Kidney capillary endothelial cell (primary cell): ENCODE data around the gene PGAP6.
"Not testable (repeated sequence)": the region's sequence is repeated elsewhere in the genome, so short reads cannot be mapped to it uniquely, and the experiment has no call there.

Source experiments
- DNase-seq: peaks from one replicate; pipeline ENCODE4 v3.0.0-alpha.2; 2018; ENCODE audit warnings: low spot score

The PGAP6 gene

GRCh38 chr16:349211-349610 is 32.6 kb downstream of the PGAP6 start:
- no peak for DNase-seq

GRCh38 chr16:348495-348894 is 33.3 kb downstream of the PGAP6 start:
- not testable (repeated sequence) for DNase-seq

- DNase-seq: no peak
These were observed 34.6 kb downstream of the PGAP6 start for GRCh38 chr16:347203-347602.

GRCh38 chr16:346587-346986 is 35.2 kb downstream of the PGAP6 start:
- no peak for DNase-seq

GRCh38 chr16:345772-346171 is 36.0 kb downstream of the PGAP6 start:
- DNase-seq: no peak

GRCh38 chr16:342455-343213 is 39.1 kb downstream of the PGAP6 start:
- DNase-seq: no peak

GRCh38 chr16:341974-342336 is 39.8 kb downstream of the PGAP6 start:
- DNase-seq: not testable (repeated sequence)

GRCh38 chr16:341095-341973 is 40.4 kb downstream of the PGAP6 start:
- DNase-seq: not testable (repeated sequence)

GRCh38 chr16:340370-341091 is 41.2 kb downstream of the PGAP6 start:
- DNase-seq: no peak

GRCh38 chr16:339680-340079 is 42.1 kb downstream of the PGAP6 start:
- no peak for DNase-seq

- no peak for DNase-seq
These were observed 43.7 kb downstream of the PGAP6 start for GRCh38 chr16:337975-338575.

GRCh38 chr16:337437-337836 is 44.3 kb downstream of the PGAP6 start:
- DNase-seq: no peak

- no peak for DNase-seq
These were observed 45.5 kb downstream of the PGAP6 start for GRCh38 chr16:336269-336668.

GRCh38 chr16:334861-335632 is 46.7 kb downstream of the PGAP6 start:
- DNase-seq: not testable (repeated sequence)

GRCh38 chr16:334164-334832 is 47.5 kb downstream of the PGAP6 start:
- DNase-seq: not testable (repeated sequence)

- DNase-seq: no peak
These were observed 48.2 kb downstream of the PGAP6 start for GRCh38 chr16:333406-334094.

- not testable (repeated sequence) for DNase-seq
These were observed 50.5 kb downstream of the PGAP6 start for GRCh38 chr16:331181-331814.

- no peak for DNase-seq
These were observed 51.0 kb downstream of the PGAP6 start for GRCh38 chr16:330741-331140.

- no peak for DNase-seq
These were observed 56.2 kb downstream of the PGAP6 start for GRCh38 chr16:325375-326145.
